Esophagus (tissue), 2 donors: ENCODE results near the gene CNPPD1. TPM values are rescaled to one million over a fixed set of nuclear protein-coding genes. Genes with fewer than 3 reads are reported as not detected.

ENCODE experiments used
- H3K27ac ChIP-seq, 2 donors: one replicate each; pipeline ENCODE4 v1.5.1; 2013; ENCODE audit warnings: low read depth in 2 of 2, mild to moderate bottlenecking in 2 of 2, inconsistent platforms in 1 of 2, low read length in 1 of 2, moderate library complexity in 1 of 2
- H3K27me3 ChIP-seq, 2 donors: one replicate each; pipeline ENCODE4 v1.6.1; 2013; ENCODE audit warnings: low read length in 2 of 2, control low read depth in 1 of 2, mild to moderate bottlenecking in 1 of 2; ENCODE audit not compliant: insufficient read depth in 2 of 2, control insufficient read depth in 1 of 2
- H3K36me3 ChIP-seq, 2 donors: one replicate each; pipeline ENCODE4 v1.6.1; 2013; ENCODE audit warnings: low read length in 1 of 2; ENCODE audit not compliant: control insufficient read depth in 2 of 2, insufficient read depth in 2 of 2
- H3K4me1 ChIP-seq, 2 donors: one replicate each; pipeline ENCODE4 v1.6.1; 2013; ENCODE audit warnings: low read length in 1 of 2; ENCODE audit not compliant: control insufficient read depth in 2 of 2, insufficient read depth in 2 of 2
- H3K4me3 ChIP-seq, 2 donors: one replicate each; pipeline ENCODE4 v1.5.1; 2013; ENCODE audit warnings: low read length in 2 of 2, mild to moderate bottlenecking in 2 of 2, low read depth in 1 of 2, moderate library complexity in 1 of 2
- H3K9me3 ChIP-seq, 2 donors: one replicate each; pipeline ENCODE4 v1.6.1; 2013; ENCODE audit warnings: mild to moderate bottlenecking in 2 of 2, low read depth in 1 of 2, low read length in 1 of 2, moderate library complexity in 1 of 2; ENCODE audit not compliant: control insufficient read depth in 2 of 2, insufficient read depth in 1 of 2
- WGBS, 2 donors: extraction: QIAGEN DNeasy Blood & Tissue Kit; methylation state at CpG; one replicate each; pipeline ENCODE4 v1.1.7; 2013; 5-methylcytosine and 5-hydroxymethylcytosine counted together
- polyA plus RNA-seq, 2 donors: library from polyadenylated mRNA; stranded (reverse); fragments of 200-250 nt; gene quantifications; one replicate each; pipeline ENCODE4 v1.2.3, GENCODE V29; 2013
- donor health status: healthy with polysubstance abuse.
- donor health status: Bipolar disorder and iron deficiency.

The CNPPD1 gene
- polyA plus RNA-seq, 2 donors, result 39.5 to 50.6 TPM

- Histone ChIP-seq H3K27me3 (no peaks in the 10 kb centered on the region), H3K4me1 (no peaks in the 10 kb centered on the region), H3K9me3 (no peaks in the 10 kb centered on the region), H3K4me3 (no peak overlapping the region), H3K27ac (no peak overlapping the region), H3K36me3 (peaks cover 0 to 2% of the 10 kb centered on the region in 2 donors)
- WGBS, 2 donors, result 87 to 89% methylated on average over 4 of the region's 4 CpGs
These were observed 42.7 kb downstream of the CNPPD1 start for GRCh38 chr2:219133976-219134375.

- no peak overlapping the region for H3K4me3 ChIP-seq
- WGBS, 2 donors, result 80 to 86% methylated on average over 4 of the region's 4 CpGs
- H3K36me3 ChIP-seq, result no peaks in the 10 kb centered on the region
- peaks cover 0 to 3% of the 10 kb centered on the region in 2 donors for H3K4me1 ChIP-seq
- H3K27me3 ChIP-seq, result no peaks in the 10 kb centered on the region
- H3K9me3 ChIP-seq, result no peaks in the 10 kb centered on the region
- no peak overlapping the region for H3K27ac ChIP-seq
These were observed 45.0 kb downstream of the CNPPD1 start for GRCh38 chr2:219131744-219132143.

GRCh38 chr2:219131327-219131726 lies 45.4 kb downstream of the CNPPD1 start:
- no peak overlapping the region for H3K27ac ChIP-seq

GRCh38 chr2:219129589-219129988 lies 47.1 kb downstream of the CNPPD1 start:
- no peaks in the 10 kb centered on the region for H3K27me3 ChIP-seq
- H3K9me3 ChIP-seq, result no peaks in the 10 kb centered on the region
- H3K27ac ChIP-seq, result no peak overlapping the region
- WGBS, 2 donors, result 97 to 98% methylated on average over 16 of the region's 16 CpGs
- no peaks in the 10 kb centered on the region for H3K36me3 ChIP-seq
- no peak overlapping the region for H3K4me3 ChIP-seq
- peaks cover 0 to 5% of the 10 kb centered on the region in 2 donors for H3K4me1 ChIP-seq

More at GRCh38 chr2:219131327-219131726, 45.4 kb downstream of the CNPPD1 start:
- Histone ChIP-seq H3K9me3 (no peaks in the 10 kb centered on the region), H3K4me3 (no peak overlapping the region), H3K36me3 (no peaks in the 10 kb centered on the region), H3K27me3 (no peaks in the 10 kb centered on the region), H3K4me1 (peaks cover 0 to 5% of the 10 kb centered on the region in 2 donors)
- 70 to 72% methylated on average over 3 of the region's 3 CpGs for WGBS, 2 donors

GRCh38 chr2:219128396-219128795 lies 48.3 kb downstream of the CNPPD1 start:
- Histone ChIP-seq H3K36me3 (no peaks in the 10 kb centered on the region), H3K4me1 (peaks cover 0 to 7% of the 10 kb centered on the region in 2 donors), H3K9me3 (no peaks in the 10 kb centered on the region), H3K4me3 (no peak overlapping the region), H3K27ac (no peak overlapping the region), H3K27me3 (no peaks in the 10 kb centered on the region)
- 85% methylated on average over 7 of the region's 7 CpGs for WGBS, 2 donors

GRCh38 chr2:219127037-219127635 lies 49.6 kb downstream of the CNPPD1 start:
- H3K27ac ChIP-seq, result no peak overlapping the region
- no peaks in the 10 kb centered on the region for H3K27me3 ChIP-seq
- H3K4me3 ChIP-seq, result no peak overlapping the region
- H3K9me3 ChIP-seq, result no peaks in the 10 kb centered on the region
- peaks cover 0 to 2% of the 10 kb centered on the region in 2 donors for H3K36me3 ChIP-seq
- peaks cover 2 to 9% of the 10 kb centered on the region in 2 donors for H3K4me1 ChIP-seq
- 47 to 50% methylated on average over 2 of the region's 2 CpGs for WGBS, 2 donors

- Histone ChIP-seq H3K9me3 (no peaks in the 10 kb centered on the region), H3K4me1 (peaks cover 2 to 9% of the 10 kb centered on the region in 2 donors), H3K27ac (no peak overlapping the region), H3K36me3 (peaks cover 0 to 2% of the 10 kb centered on the region in 2 donors), H3K4me3 (no peak overlapping the region), H3K27me3 (no peaks in the 10 kb centered on the region)
- WGBS, 2 donors, result 45 to 51% methylated on average over 3 of the region's 3 CpGs
These were observed 50.2 kb downstream of the CNPPD1 start for GRCh38 chr2:219126555-219126954.

- Histone ChIP-seq H3K4me1 (peaks cover 2 to 9% of the 10 kb centered on the region in 2 donors), H3K9me3 (no peaks in the 10 kb centered on the region), H3K4me3 (no peak overlapping the region), H3K27me3 (no peaks in the 10 kb centered on the region), H3K27ac (no peak overlapping the region), H3K36me3 (peaks cover 0 to 2% of the 10 kb centered on the region in 2 donors)
- WGBS, 2 donors, result 93 to 94% methylated on average over 1 of the region's 1 CpG
These were observed 50.8 kb downstream of the CNPPD1 start for GRCh38 chr2:219125886-219126270.

- H3K4me1 ChIP-seq, result peaks cover 2 to 9% of the 10 kb centered on the region in 2 donors
- H3K27me3 ChIP-seq, result no peaks in the 10 kb centered on the region
- peaks cover 0 to 2% of the 10 kb centered on the region in 2 donors for H3K36me3 ChIP-seq
- H3K4me3 ChIP-seq, result no peak overlapping the region
- no peaks in the 10 kb centered on the region for H3K9me3 ChIP-seq
- no peak overlapping the region for H3K27ac ChIP-seq
- WGBS, 2 donors, result 86 to 88% methylated on average over 10 of the region's 10 CpGs
These were observed 51.4 kb downstream of the CNPPD1 start for GRCh38 chr2:219125225-219125885.
